OCI-LY1 (cell line): Measurements from ENCODE around the gene ACTR3.

Experiments
- EZH2 ChIP-seq: fragments of 200-600 bp; sonication (generic), shearing (Covaris generic); IDR thresholded peaks from 2 replicates; pipeline ENCODE4 v1.8.0; 2017; ENCODE audit warnings: borderline replicate concordance, mixed run types, mild to moderate bottlenecking, antibody characterized with exemption, low read length, moderate library complexity, mixed read lengths
- TF ChIP-seq, protein P1 (sequence below): fragments of 200-600 bp; sonication (generic), shearing (Covaris generic); IDR thresholded peaks from 2 replicates; pipeline ENCODE4 v1.5.1; 2017; ENCODE audit warnings: mild to moderate bottlenecking, antibody characterized with exemption, low read length, moderate library complexity, mixed read lengths

GRCh38 chr2:113906647-113907046 is 16.8 kb downstream of the ACTR3 start:
- TF ChIP-seq, protein P1, sequence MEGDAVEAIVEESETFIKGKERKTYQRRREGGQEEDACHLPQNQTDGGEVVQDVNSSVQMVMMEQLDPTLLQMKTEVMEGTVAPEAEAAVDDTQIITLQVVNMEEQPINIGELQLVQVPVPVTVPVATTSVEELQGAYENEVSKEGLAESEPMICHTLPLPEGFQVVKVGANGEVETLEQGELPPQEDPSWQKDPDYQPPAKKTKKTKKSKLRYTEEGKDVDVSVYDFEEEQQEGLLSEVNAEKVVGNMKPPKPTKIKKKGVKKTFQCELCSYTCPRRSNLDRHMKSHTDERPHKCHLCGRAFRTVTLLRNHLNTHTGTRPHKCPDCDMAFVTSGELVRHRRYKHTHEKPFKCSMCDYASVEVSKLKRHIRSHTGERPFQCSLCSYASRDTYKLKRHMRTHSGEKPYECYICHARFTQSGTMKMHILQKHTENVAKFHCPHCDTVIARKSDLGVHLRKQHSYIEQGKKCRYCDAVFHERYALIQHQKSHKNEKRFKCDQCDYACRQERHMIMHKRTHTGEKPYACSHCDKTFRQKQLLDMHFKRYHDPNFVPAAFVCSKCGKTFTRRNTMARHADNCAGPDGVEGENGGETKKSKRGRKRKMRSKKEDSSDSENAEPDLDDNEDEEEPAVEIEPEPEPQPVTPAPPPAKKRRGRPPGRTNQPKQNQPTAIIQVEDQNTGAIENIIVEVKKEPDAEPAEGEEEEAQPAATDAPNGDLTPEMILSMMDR = no peak
- TF ChIP-seq EZH2 = no peak
